Measurements from ENCODE around the gene FAM221B.

GRCh38 chr9:35812025-35812602 lies 16.4 kb downstream of the FAM221B start, which contains the start of gene SPAG8:
- TF ChIP-seq CTCF (IDR thresholded peaks at IDR 0.05) = no peak
- peak; percentile 23 for TF ChIP-seq POLR2A (IDR thresholded peaks at IDR 0.05)
